HUES48 (cell line): ENCODE measurements around the gene CDC26.

Experiments used
- H3K27ac ChIP-seq: one replicate; pipeline ENCODE4 v1.7.0; 2013; ENCODE audit warnings: low read depth, low read length, inconsistent platforms
- H3K27me3 ChIP-seq: 2 replicates; pipeline ENCODE4 v1.6.1; 2013; ENCODE audit warnings: mild to moderate bottlenecking, low read length; ENCODE audit not compliant: control insufficient read depth, insufficient read depth
- H3K36me3 ChIP-seq: 2 replicates; pipeline ENCODE4 v1.6.1; 2013; ENCODE audit warnings: low read length; ENCODE audit not compliant: control insufficient read depth, insufficient read depth
- H3K4me1 ChIP-seq: 2 replicates; pipeline ENCODE4 v1.6.1; 2013; ENCODE audit warnings: mild to moderate bottlenecking, low read length; ENCODE audit not compliant: control insufficient read depth, insufficient read depth
- H3K4me3 ChIP-seq: 2 replicates; pipeline ENCODE4 v1.5.1; 2013; ENCODE audit warnings: mild to moderate bottlenecking, low read depth, low read length
- H3K9ac ChIP-seq: 2 replicates; pipeline ENCODE4 v1.6.1; 2013; ENCODE audit warnings: mild to moderate bottlenecking, low read depth, low read length, moderate library complexity
- H3K9me3 ChIP-seq: 2 replicates; pipeline ENCODE4 v1.6.1; 2013; ENCODE audit warnings: low read length; ENCODE audit not compliant: control insufficient read depth, insufficient read depth

The CDC26 gene

GRCh38 chr9:113290052-113290607 is 14.8 kb upstream of the CDC26 start:
- Histone ChIP-seq H3K9ac (no peak overlapping the region), H3K4me1 (no peaks in the 10 kb centered on the region), H3K4me3 (no peak overlapping the region), H3K27me3 (no peaks in the 10 kb centered on the region), H3K27ac (no peak overlapping the region), H3K36me3 (peaks cover 86% of the 10 kb centered on the region), H3K9me3 (no peaks in the 10 kb centered on the region)

DNA sequence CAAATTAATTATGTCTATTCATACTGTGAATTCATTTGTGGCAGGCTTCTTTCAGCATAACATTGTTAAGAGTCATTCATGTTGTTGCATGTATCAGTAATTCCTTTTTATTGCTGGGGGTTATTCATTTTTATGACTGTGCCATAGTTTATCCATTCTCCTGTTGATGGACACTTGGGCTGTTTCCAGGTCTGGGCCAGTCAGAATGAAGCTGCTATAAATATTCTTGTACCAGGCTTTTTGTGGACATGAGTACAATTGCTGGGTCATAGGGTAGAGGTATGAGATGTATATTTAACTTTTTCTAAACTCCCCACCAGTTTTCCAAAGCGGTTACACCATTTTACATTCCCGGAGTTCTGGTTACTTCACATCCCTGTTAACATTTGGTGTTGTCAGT is 13.7 kb upstream of the CDC26 start:
- Histone ChIP-seq H3K36me3 (peaks cover 95% of the 10 kb centered on the region), H3K9ac (no peak overlapping the region), H3K4me1 (no peaks in the 10 kb centered on the region), H3K27ac (no peak overlapping the region), H3K27me3 (no peaks in the 10 kb centered on the region), H3K4me3 (no peak overlapping the region), H3K9me3 (no peaks in the 10 kb centered on the region)

GRCh38 chr9:113281356-113281755 is 6.0 kb upstream of the CDC26 start:
- 0 out of 2 replicates have a peak, but pooled peaks cover 1% of the 10 kb centered on the region for H3K4me1 ChIP-seq
- H3K27me3 ChIP-seq, result no peaks in the 10 kb centered on the region
- no peak overlapping the region for H3K27ac ChIP-seq
- no peak overlapping the region for H3K9ac ChIP-seq
- peaks cover 90% of the 10 kb centered on the region for H3K36me3 ChIP-seq
- H3K4me3 ChIP-seq, result no peak overlapping the region
- H3K9me3 ChIP-seq, result no peaks in the 10 kb centered on the region

GRCh38 chr9:113278840-113279239 is 3.5 kb upstream of the CDC26 start:
- peaks cover 68% of the 10 kb centered on the region for H3K36me3 ChIP-seq
- H3K27ac ChIP-seq, result no peak overlapping the region
- no peak overlapping the region for H3K4me3 ChIP-seq
- H3K4me1 ChIP-seq, result peaks cover 9% of the 10 kb centered on the region; the same call in 1 of the 2 replicates
- H3K27me3 ChIP-seq, result no peaks in the 10 kb centered on the region
- no peak overlapping the region for H3K9ac ChIP-seq
- H3K9me3 ChIP-seq, result no peaks in the 10 kb centered on the region

GRCh38 chr9:113274474-113275156 is 757 bp downstream of the CDC26 start:
- peak overlapping the region; percentile 89 for H3K4me3 ChIP-seq
- no peaks in the 10 kb centered on the region for H3K9me3 ChIP-seq
- peaks cover 63% of the 10 kb centered on the region for H3K36me3 ChIP-seq
- peaks cover 9% of the 10 kb centered on the region; the same call in 1 of the 2 replicates for H3K4me1 ChIP-seq
- peak overlapping the region; percentile 89 for H3K27ac ChIP-seq
- H3K9ac ChIP-seq, result peak overlapping the region; percentile 86
- no peaks in the 10 kb centered on the region for H3K27me3 ChIP-seq

DNA sequence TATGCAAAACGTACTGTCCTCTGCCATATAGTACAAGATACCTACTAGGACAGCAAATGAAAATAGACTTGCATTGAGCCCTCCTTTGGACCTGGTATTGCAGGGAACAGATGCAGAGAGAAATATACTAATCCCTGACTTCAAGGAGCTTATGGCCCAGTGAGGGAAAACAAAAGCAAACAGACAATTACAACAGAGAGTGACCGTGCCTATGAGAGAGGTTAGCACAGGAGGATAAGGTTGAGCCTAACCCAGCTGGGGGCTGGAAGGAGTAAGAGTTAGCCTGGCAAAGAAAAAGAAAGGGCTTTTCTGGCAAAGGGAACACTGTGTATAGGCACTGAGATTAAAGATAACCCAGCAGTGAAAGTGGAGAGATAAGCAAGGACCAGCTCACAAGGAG is 5.5 kb downstream of the CDC26 start:
- Histone ChIP-seq H3K27ac (no peak overlapping the region), H3K9me3 (no peaks in the 10 kb centered on the region), H3K4me3 (no peak overlapping the region), H3K4me1 (peaks cover 4% of the 10 kb centered on the region; the same call in 1 of the 2 replicates), H3K36me3 (peaks cover 61% of the 10 kb centered on the region), H3K27me3 (no peaks in the 10 kb centered on the region), H3K9ac (no peak overlapping the region)

DNA sequence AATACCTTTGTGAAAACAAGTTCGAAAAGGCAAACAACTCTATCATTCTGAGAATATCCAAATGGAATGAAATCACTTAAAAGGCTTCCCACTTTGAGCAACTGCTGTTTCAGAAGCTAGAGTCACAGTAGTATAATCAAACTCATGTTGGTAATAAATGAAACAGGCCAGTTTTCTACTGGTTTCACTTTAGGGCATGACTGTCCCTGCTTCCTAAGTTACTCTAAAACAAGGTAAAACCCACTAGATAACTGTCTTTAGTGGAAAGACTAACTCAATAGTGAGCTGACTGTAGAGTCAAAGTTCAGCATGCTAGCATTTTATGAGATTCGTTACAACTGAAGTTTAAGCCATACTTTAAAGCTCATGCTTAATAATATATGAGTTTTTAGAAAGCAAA is 6.0 kb downstream of the CDC26 start:
- H3K4me3 ChIP-seq, result no peak overlapping the region
- no peaks in the 10 kb centered on the region for H3K9me3 ChIP-seq
- no peak overlapping the region for H3K9ac ChIP-seq
- peaks cover 61% of the 10 kb centered on the region for H3K36me3 ChIP-seq
- no peaks in the 10 kb centered on the region for H3K27me3 ChIP-seq
- H3K27ac ChIP-seq, result no peak overlapping the region
- H3K4me1 ChIP-seq, result peaks cover 4% of the 10 kb centered on the region; the same call in 1 of the 2 replicates

DNA sequence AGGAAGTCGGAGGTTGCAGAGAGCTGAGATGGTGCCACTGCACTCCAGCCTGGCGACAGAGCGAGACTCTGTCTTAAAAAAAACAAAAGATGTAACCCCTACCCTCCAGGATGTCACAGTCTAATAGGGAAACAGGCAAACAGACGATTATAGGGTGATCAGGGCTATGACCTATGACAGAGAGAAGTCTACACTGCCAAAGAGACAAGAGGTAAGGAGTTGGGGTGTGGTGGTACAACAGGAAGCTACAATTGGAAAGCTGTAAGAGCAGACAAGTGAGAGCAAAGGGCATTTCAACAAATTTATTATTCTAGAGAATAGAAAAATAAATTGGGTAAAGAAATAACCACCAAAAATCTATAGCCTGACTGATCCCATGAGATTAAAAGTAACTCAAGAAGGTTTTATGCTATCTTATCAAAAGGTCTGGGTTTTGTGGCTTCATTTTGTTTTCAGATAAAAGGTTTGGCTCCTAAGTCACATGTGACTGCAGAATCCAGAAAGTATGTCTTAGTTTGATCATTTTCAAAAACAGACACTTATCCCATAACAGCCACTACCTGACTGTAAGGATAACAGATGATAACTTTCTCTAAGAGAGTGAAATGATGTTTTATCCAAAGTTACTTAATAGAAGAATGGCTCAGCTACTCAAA is 7.3 kb downstream of the CDC26 start:
- H3K4me1 ChIP-seq, result no peaks in the 10 kb centered on the region
- no peak overlapping the region for H3K27ac ChIP-seq
- peaks cover 58% of the 10 kb centered on the region for H3K36me3 ChIP-seq
- H3K27me3 ChIP-seq, result no peaks in the 10 kb centered on the region
- H3K9ac ChIP-seq, result no peak overlapping the region
- no peak overlapping the region for H3K4me3 ChIP-seq
- H3K9me3 ChIP-seq, result no peaks in the 10 kb centered on the region

- no peak overlapping the region for H3K4me3 ChIP-seq
- H3K9ac ChIP-seq, result no peak overlapping the region
- H3K27ac ChIP-seq, result no peak overlapping the region
- no peaks in the 10 kb centered on the region for H3K4me1 ChIP-seq
- H3K36me3 ChIP-seq, result peaks cover 43% of the 10 kb centered on the region
- H3K27me3 ChIP-seq, result no peaks in the 10 kb centered on the region
- H3K9me3 ChIP-seq, result no peaks in the 10 kb centered on the region
Observed at GRCh38 chr9:113266174-113266573, 9.2 kb downstream of the CDC26 start.

GRCh38 chr9:113261917-113262671 is 13.3 kb downstream of the CDC26 start:
- Histone ChIP-seq H3K4me3 (no peak overlapping the region), H3K36me3 (peaks cover 40% of the 10 kb centered on the region), H3K27ac (no peak overlapping the region), H3K4me1 (no peaks in the 10 kb centered on the region), H3K9ac (no peak overlapping the region), H3K9me3 (no peaks in the 10 kb centered on the region), H3K27me3 (no peaks in the 10 kb centered on the region)

DNA sequence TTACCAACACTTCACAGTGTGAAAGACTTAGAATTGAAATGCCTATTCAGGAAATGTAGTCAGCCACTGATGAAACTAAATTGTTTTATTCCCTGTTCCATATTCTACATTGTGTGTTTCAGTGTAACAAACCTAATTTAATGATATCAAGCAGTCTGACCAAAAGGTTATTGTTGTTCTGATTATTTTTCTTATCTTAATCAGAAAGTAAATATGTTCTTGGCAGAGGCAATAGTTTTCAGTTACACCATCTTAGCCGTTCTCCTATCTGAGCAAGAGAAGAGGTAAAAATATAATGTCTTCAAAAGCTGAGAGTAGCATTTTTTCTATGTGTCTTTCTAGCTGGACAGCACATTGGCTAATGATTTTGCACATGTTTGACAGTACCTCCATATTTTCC is 17.1 kb downstream of the CDC26 start:
- H3K9me3 ChIP-seq, result no peaks in the 10 kb centered on the region
- no peak overlapping the region for H3K9ac ChIP-seq
- H3K27me3 ChIP-seq, result no peaks in the 10 kb centered on the region
- no peak overlapping the region for H3K4me3 ChIP-seq
- H3K27ac ChIP-seq, result no peak overlapping the region
- H3K4me1 ChIP-seq, result no peaks in the 10 kb centered on the region
- H3K36me3 ChIP-seq, result peaks cover 44% of the 10 kb centered on the region
